Superior temporal gyrus (tissue), 1 donor: ENCODE results near the gene DPPA2.

ENCODE experiments used
- DNase-seq: peaks from one replicate; pipeline ENCODE4 v3.0.0-alpha.2; 2016; ENCODE audit errors: extremely low spot score

Gene DPPA2

GRCh38 chr3:109325657-109326056, 9.3 kb upstream of the DPPA2 start:
- DNase-seq: no peak

GRCh38 chr3:109325109-109325508, 8.8 kb upstream of the DPPA2 start:
- no peak for DNase-seq

DNA sequence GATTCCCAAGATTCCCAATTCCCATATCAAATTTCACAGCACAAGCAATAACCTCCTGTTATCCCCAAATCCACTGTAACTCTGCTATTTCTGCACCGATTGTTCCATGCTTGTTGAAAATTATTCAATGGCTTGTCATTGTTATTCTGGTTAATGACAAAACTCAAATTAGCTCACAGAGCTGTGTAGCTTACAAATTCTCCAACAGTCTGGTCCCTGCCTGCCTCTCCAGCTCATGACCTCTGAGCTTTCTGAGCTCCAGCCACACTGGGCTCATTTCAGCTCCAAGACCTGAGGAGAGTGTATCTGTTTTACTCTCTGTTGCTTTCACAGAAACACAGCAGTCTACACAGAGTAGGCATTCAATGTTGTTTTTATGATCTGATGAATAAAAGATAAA, 3.3 kb downstream of the DPPA2 start:
- DNase-seq: no peak

GRCh38 chr3:109297496-109297895, 18.8 kb downstream of the DPPA2 start:
- DNase-seq: no peak

DNA sequence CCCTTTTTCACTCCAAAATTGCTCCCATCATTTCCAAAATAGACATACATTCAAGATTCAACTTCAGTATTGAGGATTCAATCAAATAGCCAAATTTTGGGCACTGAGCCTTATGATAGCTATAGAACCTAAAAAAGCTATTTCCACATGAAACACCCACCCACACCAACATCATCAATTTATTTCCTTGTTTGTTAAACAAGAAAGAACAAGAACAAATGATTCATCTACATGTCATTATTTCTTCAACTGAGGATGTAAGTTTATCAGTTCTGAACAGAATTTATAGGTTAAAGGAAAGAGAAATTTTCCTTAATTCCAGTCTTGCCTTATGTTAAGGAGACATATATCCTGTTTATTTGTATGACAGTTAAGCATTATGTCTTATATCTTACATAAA, 32.2 kb downstream of the DPPA2 start:
- no peak for DNase-seq

DNA sequence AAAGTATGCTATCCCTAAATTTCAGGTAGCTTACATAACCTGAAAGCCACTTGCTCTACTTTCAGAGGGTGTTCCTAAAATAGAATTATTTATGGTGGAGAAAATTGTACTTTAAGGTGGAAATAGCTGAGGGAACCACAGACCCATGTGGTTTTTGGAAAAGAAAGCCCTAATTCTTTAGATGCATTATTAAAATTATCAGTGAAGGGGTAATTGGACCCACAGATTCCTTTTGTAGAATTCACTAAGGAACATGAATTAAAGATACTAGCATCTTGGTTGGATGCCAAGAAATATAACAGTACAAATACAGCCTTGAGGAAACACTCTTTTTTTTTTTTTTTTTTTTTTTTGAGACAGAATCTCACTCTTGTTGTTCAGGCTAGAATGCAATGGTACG, 37.8 kb downstream of the DPPA2 start:
- DNase-seq: no peak

GRCh38 chr3:109278141-109278540, 38.2 kb downstream of the DPPA2 start:
- DNase-seq: no peak

- peak; percentile 62 for DNase-seq
Measured at GRCh38 chr3:109275702-109276293, 40.5 kb downstream of the DPPA2 start.

- DNase-seq: no peak
Measured at GRCh38 chr3:109270779-109271178, 45.5 kb downstream of the DPPA2 start.

DNA sequence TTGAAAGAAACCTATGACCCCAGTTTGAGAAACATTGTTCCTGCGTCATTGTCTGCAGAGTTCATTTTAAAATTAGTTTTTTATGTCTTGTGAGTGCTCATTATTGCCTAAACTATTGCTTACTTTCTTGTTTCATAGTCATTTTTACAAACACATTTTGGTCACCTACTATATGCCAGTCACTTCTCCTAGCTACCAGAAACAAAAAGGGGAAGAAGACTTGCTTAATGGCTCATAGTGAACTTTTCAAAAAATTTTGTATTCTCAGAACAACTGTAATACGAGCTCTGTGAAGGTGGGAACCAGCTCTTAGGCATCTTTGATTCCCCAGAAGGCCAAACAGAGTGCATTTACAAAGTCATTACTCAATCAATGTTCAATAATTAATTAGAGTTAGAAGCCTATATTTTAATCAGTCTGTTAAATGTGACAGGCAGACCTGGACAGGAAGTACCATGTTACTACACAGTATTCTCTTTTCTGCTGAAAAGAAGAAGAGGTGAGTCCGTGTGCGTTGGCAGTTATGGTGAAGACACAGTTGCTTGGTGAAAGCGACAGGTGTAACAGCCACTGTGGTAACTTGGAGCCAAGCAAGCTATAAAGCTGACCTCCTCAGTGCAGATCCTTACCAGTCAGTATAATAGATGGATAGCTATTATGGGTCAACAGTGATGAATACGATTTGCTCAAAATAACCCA, 46.6 kb downstream of the DPPA2 start:
- no peak for DNase-seq

DNA sequence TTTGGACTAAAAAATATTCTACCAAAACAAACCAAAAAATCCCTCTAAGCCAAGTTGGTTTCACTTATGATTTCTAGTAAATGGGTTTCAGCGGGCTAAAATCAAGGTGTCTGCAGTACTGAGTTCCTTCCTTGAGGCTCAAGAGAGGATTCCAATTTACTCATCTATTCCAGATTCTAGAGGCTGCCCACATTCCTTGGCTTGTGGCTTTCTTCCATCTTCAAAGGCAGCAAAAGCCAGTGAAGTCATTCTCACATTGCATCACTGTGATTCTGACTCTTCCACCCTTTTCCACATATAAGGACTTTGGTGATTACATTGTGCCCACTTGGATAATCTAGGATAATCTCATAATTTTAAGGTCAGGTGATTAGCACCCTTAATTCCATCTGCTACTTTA, 48.1 kb downstream of the DPPA2 start:
- DNase-seq: no peak

DNA sequence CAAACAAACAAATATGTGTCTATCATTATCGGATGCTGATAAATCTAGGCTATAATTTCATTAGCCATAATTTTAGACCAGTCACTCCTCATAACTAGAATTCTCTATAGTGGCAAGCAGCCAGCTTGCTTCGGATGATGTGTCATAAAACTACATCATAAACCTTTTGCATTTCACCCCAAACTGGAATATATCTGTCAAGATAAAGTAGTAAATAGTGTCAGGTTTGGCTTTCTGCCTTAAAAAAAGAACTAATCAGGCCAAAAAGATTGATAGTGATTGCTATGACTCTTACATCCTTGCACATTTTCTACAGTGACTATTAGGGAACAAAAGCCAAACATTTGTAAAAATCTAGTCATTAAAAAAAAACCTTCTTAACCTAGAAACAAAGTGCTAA, 51.0 kb downstream of the DPPA2 start:
- no peak for DNase-seq

GRCh38 chr3:109257269-109257668, 59.0 kb downstream of the DPPA2 start:
- no peak for DNase-seq

GRCh38 chr3:109254770-109255169, 61.5 kb downstream of the DPPA2 start:
- DNase-seq: no peak

DNA sequence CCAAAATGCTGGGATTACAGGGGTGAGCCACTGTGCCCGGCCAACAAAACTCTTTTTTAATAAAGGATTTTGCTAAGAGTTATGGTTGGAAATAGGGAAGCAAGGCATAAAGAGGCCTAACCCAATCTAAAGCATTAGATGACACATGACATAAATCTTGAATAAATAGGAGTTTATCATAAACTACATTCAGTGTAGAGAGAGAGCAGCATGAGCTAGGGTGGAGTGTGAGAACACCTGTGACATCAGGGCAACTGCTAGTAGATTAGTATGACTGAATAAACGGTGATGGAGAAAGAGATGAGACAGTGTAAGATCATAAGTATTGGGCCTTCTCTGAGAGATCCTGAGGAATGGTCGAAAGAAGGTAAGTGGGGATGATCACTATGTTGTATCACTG, 63.7 kb downstream of the DPPA2 start:
- no peak for DNase-seq
